Spleen (tissue), 7 donors: ENCODE data around the gene ABCA2.

Experiments
- POLR2A ChIP-seq, 3 donors: fragments of 450-650 bp; IDR thresholded peaks; one replicate each; pipeline ENCODE4 v1.5.1; 2017; ENCODE audit warnings: antibody characterized with exemption in 3 of 3, mild to moderate bottlenecking in 1 of 3
- POLR2AphosphoS5 ChIP-seq, 3 donors: sonication (generic); formaldehyde crosslinking; IDR thresholded peaks; one replicate each; pipeline ENCODE4 v1.5.1; 2017; ENCODE audit warnings: antibody characterized with exemption in 3 of 3
- TF ChIP-seq, protein P1 (sequence below), 11 experiments: fragments of 200-600 bp in 7 of 11; fragments of 450-650 bp in 4 of 11; sonication (generic) in 4 of 11; IDR thresholded peaks in 8 of 11; conservative IDR thresholded peaks in 3 of 11; 1 replicate in 7 of 11; 2 replicates in 4 of 11; pipeline versions ENCODE4 v1.4.0 to v1.8.0; 2016 to 2021; ENCODE audit warnings: antibody characterized with exemption in 11 of 11, inconsistent platforms in 4 of 11, mild to moderate bottlenecking in 1 of 11
- donor health status: DM: no; HTN: no; CAD: no; lungs with moderate emphysema.
- donor health status: DM: no; HTN: no; CAD: no.
- donor health status: DM: no; HTN: no; CAD: no.

DNA sequence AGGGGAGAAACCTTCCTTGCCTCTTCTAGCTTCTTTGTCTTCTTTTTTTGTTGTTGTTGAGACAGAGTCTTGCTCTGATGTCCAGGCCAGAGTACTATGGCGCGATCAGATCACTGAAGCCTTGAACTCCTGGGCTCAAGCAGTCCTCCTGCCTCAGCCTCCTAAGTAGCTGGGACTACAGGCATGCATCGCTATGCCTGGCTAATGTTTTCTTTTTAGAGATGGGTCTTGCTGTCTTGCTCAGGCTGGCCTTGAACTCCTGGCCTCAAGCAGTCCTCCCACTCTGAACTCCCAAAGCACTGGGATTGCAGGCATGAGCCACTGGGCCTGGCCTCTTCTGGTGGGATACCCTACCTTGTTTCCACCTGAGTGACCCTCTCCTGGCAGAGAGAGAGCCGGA, 39.2 kb downstream of the ABCA2 start:
- TF ChIP-seq, protein P1, sequence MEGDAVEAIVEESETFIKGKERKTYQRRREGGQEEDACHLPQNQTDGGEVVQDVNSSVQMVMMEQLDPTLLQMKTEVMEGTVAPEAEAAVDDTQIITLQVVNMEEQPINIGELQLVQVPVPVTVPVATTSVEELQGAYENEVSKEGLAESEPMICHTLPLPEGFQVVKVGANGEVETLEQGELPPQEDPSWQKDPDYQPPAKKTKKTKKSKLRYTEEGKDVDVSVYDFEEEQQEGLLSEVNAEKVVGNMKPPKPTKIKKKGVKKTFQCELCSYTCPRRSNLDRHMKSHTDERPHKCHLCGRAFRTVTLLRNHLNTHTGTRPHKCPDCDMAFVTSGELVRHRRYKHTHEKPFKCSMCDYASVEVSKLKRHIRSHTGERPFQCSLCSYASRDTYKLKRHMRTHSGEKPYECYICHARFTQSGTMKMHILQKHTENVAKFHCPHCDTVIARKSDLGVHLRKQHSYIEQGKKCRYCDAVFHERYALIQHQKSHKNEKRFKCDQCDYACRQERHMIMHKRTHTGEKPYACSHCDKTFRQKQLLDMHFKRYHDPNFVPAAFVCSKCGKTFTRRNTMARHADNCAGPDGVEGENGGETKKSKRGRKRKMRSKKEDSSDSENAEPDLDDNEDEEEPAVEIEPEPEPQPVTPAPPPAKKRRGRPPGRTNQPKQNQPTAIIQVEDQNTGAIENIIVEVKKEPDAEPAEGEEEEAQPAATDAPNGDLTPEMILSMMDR (IDR thresholded peaks at IDR 0.05 in 8 of 11, conservative IDR thresholded peaks at IDR 0.05 in 3 of 11), result no peak
- TF ChIP-seq POLR2AphosphoS5 (IDR thresholded peaks at IDR 0.05) (no peak), POLR2A (IDR thresholded peaks at IDR 0.05) (no peak)
